ENCODE results near the gene DCAF8.
A peak's percentile ranks its signal among the peaks of the same experiment; 100 is the strongest.

DCAF8 gene

GRCh38 chr1:160261556-160261892, 825 bp downstream of the DCAF8 start:
- Histone ChIP-seq H3K4me1 (ENCODE audit: insufficient read depth, low read length, poor library complexity, severe bottlenecking) (peaks cover 48% of the 10 kb centered on the region), H3K27me3 (ENCODE audit: insufficient read depth, low read length, poor library complexity, severe bottlenecking) (no peaks in the 10 kb centered on the region), H4K20me1 (ENCODE audit: insufficient read depth, low read length, poor library complexity, severe bottlenecking) (peaks cover 36% of the 10 kb centered on the region), H3F3A (ENCODE audit: low read depth) (no peaks in the 10 kb centered on the region), H3K36me3 (ENCODE audit: insufficient read depth, low read length) (no peaks in the 10 kb centered on the region), H2AFZ (ENCODE audit: low read length) (peak overlapping the region; percentile 86), H3K9me3 (ENCODE audit: insufficient read depth, low read depth, low read length) (no peaks in the 10 kb centered on the region), H3K9me2 (replicated peaks; ENCODE audit: low read depth, low read length) (no peaks in the 10 kb centered on the region), H3K4me2 (ENCODE audit: low read depth, low read length, poor library complexity, severe bottlenecking) (peak overlapping the region; percentile 88), H3K4me3 (ENCODE audit: low read length, poor library complexity, severe bottlenecking) (peak overlapping the region; percentile 87), H3K9ac (ENCODE audit: low read depth, low read length, poor library complexity, severe bottlenecking) (peak overlapping the region; percentile 98), H3K79me2 (ENCODE audit: insufficient read depth, low read length) (peaks cover 54% of the 10 kb centered on the region)
- TF ChIP-seq EZH2phosphoT487 (IDR thresholded peaks at IDR 0.05; ENCODE audit: borderline replicate concordance): no peak
- no peak for TF ChIP-seq CTCF (conservative IDR thresholded peaks at IDR 0.05; ENCODE audit: low read length)

GRCh38 chr1:160260406-160261382, 1.7 kb downstream of the DCAF8 start:
- Histone ChIP-seq H3K27me3 (ENCODE audit: insufficient read depth, low read length, poor library complexity, severe bottlenecking) (no peaks in the 10 kb centered on the region), H3K4me1 (ENCODE audit: insufficient read depth, low read length, poor library complexity, severe bottlenecking) (peaks cover 49% of the 10 kb centered on the region), H2AFZ (ENCODE audit: low read length) (no peak overlapping the region), H3K9me2 (replicated peaks; ENCODE audit: low read depth, low read length) (no peaks in the 10 kb centered on the region), H3K36me3 (ENCODE audit: insufficient read depth, low read length) (no peaks in the 10 kb centered on the region), H3F3A (ENCODE audit: low read depth) (no peaks in the 10 kb centered on the region), H3K4me2 (ENCODE audit: low read depth, low read length, poor library complexity, severe bottlenecking) (peak overlapping the region; percentile 88), H3K9me3 (ENCODE audit: insufficient read depth, low read depth, low read length) (no peaks in the 10 kb centered on the region), H3K79me2 (ENCODE audit: insufficient read depth, low read length) (peaks cover 61% of the 10 kb centered on the region), H3K9ac (ENCODE audit: low read depth, low read length, poor library complexity, severe bottlenecking) (peak overlapping the region; percentile 98), H4K20me1 (ENCODE audit: insufficient read depth, low read length, poor library complexity, severe bottlenecking) (peaks cover 38% of the 10 kb centered on the region), H3K4me3 (ENCODE audit: low read length, poor library complexity, severe bottlenecking) (peak overlapping the region; percentile 87)
- TF ChIP-seq CTCF (conservative IDR thresholded peaks at IDR 0.05; ENCODE audit: low read length) (no peak), EZH2phosphoT487 (IDR thresholded peaks at IDR 0.05; ENCODE audit: borderline replicate concordance) (no peak)

GRCh38 chr1:160258177-160258798, 4.1 kb downstream of the DCAF8 start:
- no peaks in the 10 kb centered on the region for H3K9me2 ChIP-seq (replicated peaks; ENCODE audit: low read depth, low read length)
- peaks cover 49% of the 10 kb centered on the region for H3K4me1 ChIP-seq (ENCODE audit: insufficient read depth, low read length, poor library complexity, severe bottlenecking)
- H3K9ac ChIP-seq (ENCODE audit: low read depth, low read length, poor library complexity, severe bottlenecking): peak overlapping the region; percentile 98
- TF ChIP-seq CTCF (conservative IDR thresholded peaks at IDR 0.05; ENCODE audit: low read length) (no peak), EZH2phosphoT487 (IDR thresholded peaks at IDR 0.05; ENCODE audit: borderline replicate concordance) (no peak)
- H4K20me1 ChIP-seq (ENCODE audit: insufficient read depth, low read length, poor library complexity, severe bottlenecking): peaks cover 38% of the 10 kb centered on the region
- H3K4me2 ChIP-seq (ENCODE audit: low read depth, low read length, poor library complexity, severe bottlenecking): peak overlapping the region; percentile 88
- peak overlapping the region; percentile 29 for H3K4me3 ChIP-seq (ENCODE audit: low read length, poor library complexity, severe bottlenecking)
- H3K9me3 ChIP-seq (ENCODE audit: insufficient read depth, low read depth, low read length): no peaks in the 10 kb centered on the region
- H3K36me3 ChIP-seq (ENCODE audit: insufficient read depth, low read length): no peaks in the 10 kb centered on the region
- H2AFZ ChIP-seq (ENCODE audit: low read length): no peak overlapping the region
- H3K27me3 ChIP-seq (ENCODE audit: insufficient read depth, low read length, poor library complexity, severe bottlenecking): no peaks in the 10 kb centered on the region
- H3K79me2 ChIP-seq (ENCODE audit: insufficient read depth, low read length): peaks cover 61% of the 10 kb centered on the region
- H3F3A ChIP-seq (ENCODE audit: low read depth): no peaks in the 10 kb centered on the region

All from Loucy (cell line).